Measurements from ENCODE around the gene MFSD2B.

MFSD2B gene

GRCh38 chr2:24019729-24020128 is 9.8 kb downstream of the MFSD2B start:
- Histone ChIP-seq H3K4me1 (ENCODE audit: control insufficient read depth in 1 of 2, insufficient read depth in 2 of 2, low read length in 2 of 2) (no peaks in the 10 kb centered on the region), H3K9ac (ENCODE audit: low read depth in 1 of 2, low read length in 2 of 2) (no peak overlapping the region), H3K9me3 (ENCODE audit: control insufficient read depth in 1 of 2, low read length in 2 of 2) (no peaks in the 10 kb centered on the region), H3K27ac (ENCODE audit: low read depth, low read length) (no peak overlapping the region), H3K4me3 (ENCODE audit: low read depth in 1 of 2, low read length in 2 of 2) (no peak overlapping the region), H3K36me3 (ENCODE audit: control insufficient read depth in 1 of 2, insufficient read depth in 2 of 2, low read length in 2 of 2) (peaks cover 0 to 9% of the 10 kb centered on the region in 2 donors), H3K27me3 (ENCODE audit: control insufficient read depth in 1 of 2, insufficient read depth in 2 of 2, low read length in 2 of 2) (no peaks in the 10 kb centered on the region)

- Histone ChIP-seq H3K9me3 (ENCODE audit: control insufficient read depth in 1 of 2, low read length in 2 of 2) (no peaks in the 10 kb centered on the region), H3K27me3 (ENCODE audit: control insufficient read depth in 1 of 2, insufficient read depth in 2 of 2, low read length in 2 of 2) (no peaks in the 10 kb centered on the region), H3K27ac (ENCODE audit: low read depth, low read length) (no peak overlapping the region), H3K4me1 (ENCODE audit: control insufficient read depth in 1 of 2, insufficient read depth in 2 of 2, low read length in 2 of 2) (no peaks in the 10 kb centered on the region), H3K4me3 (ENCODE audit: low read depth in 1 of 2, low read length in 2 of 2) (no peak overlapping the region), H3K9ac (ENCODE audit: low read depth in 1 of 2, low read length in 2 of 2) (no peak overlapping the region), H3K36me3 (ENCODE audit: control insufficient read depth in 1 of 2, insufficient read depth in 2 of 2, low read length in 2 of 2) (peaks cover 0 to 9% of the 10 kb centered on the region in 2 donors)
Measured at GRCh38 chr2:24020244-24020643, 10.4 kb downstream of the MFSD2B start.

- H3K4me3 ChIP-seq (ENCODE audit: low read depth in 1 of 2, low read length in 2 of 2): no peak overlapping the region
- H3K9me3 ChIP-seq (ENCODE audit: control insufficient read depth in 1 of 2, low read length in 2 of 2): no peaks in the 10 kb centered on the region
- no peak overlapping the region for H3K9ac ChIP-seq (ENCODE audit: low read depth in 1 of 2, low read length in 2 of 2)
- H3K27ac ChIP-seq (ENCODE audit: low read depth, low read length): no peak overlapping the region
- H3K27me3 ChIP-seq (ENCODE audit: control insufficient read depth in 1 of 2, insufficient read depth in 2 of 2, low read length in 2 of 2): no peaks in the 10 kb centered on the region
- peaks cover under 1 to 9% of the 10 kb centered on the region in 2 donors for H3K36me3 ChIP-seq (ENCODE audit: control insufficient read depth in 1 of 2, insufficient read depth in 2 of 2, low read length in 2 of 2)
- H3K4me1 ChIP-seq (ENCODE audit: control insufficient read depth in 1 of 2, insufficient read depth in 2 of 2, low read length in 2 of 2): no peaks in the 10 kb centered on the region
Measured at GRCh38 chr2:24021122-24021998, 11.5 kb downstream of the MFSD2B start.

- no peak overlapping the region for H3K27ac ChIP-seq (ENCODE audit: low read depth, low read length)
- no peak overlapping the region for H3K9ac ChIP-seq (ENCODE audit: low read depth in 1 of 2, low read length in 2 of 2)
- H3K36me3 ChIP-seq (ENCODE audit: control insufficient read depth in 1 of 2, insufficient read depth in 2 of 2, low read length in 2 of 2): peaks cover 5 to 9% of the 10 kb centered on the region in 2 donors
- no peak overlapping the region for H3K4me3 ChIP-seq (ENCODE audit: low read depth in 1 of 2, low read length in 2 of 2)
- no peaks in the 10 kb centered on the region for H3K4me1 ChIP-seq (ENCODE audit: control insufficient read depth in 1 of 2, insufficient read depth in 2 of 2, low read length in 2 of 2)
- no peaks in the 10 kb centered on the region for H3K27me3 ChIP-seq (ENCODE audit: control insufficient read depth in 1 of 2, insufficient read depth in 2 of 2, low read length in 2 of 2)
- no peaks in the 10 kb centered on the region for H3K9me3 ChIP-seq (ENCODE audit: control insufficient read depth in 1 of 2, low read length in 2 of 2)
Measured at GRCh38 chr2:24022324-24022974, 12.6 kb downstream of the MFSD2B start.

- Histone ChIP-seq H3K27me3 (ENCODE audit: control insufficient read depth in 1 of 2, insufficient read depth in 2 of 2, low read length in 2 of 2) (no peaks in the 10 kb centered on the region), H3K27ac (ENCODE audit: low read depth, low read length) (no peak overlapping the region), H3K4me3 (ENCODE audit: low read depth in 1 of 2, low read length in 2 of 2) (no peak overlapping the region), H3K4me1 (ENCODE audit: control insufficient read depth in 1 of 2, insufficient read depth in 2 of 2, low read length in 2 of 2) (no peaks in the 10 kb centered on the region), H3K9me3 (ENCODE audit: control insufficient read depth in 1 of 2, low read length in 2 of 2) (no peaks in the 10 kb centered on the region), H3K36me3 (ENCODE audit: control insufficient read depth in 1 of 2, insufficient read depth in 2 of 2, low read length in 2 of 2) (peaks cover 5 to 9% of the 10 kb centered on the region in 2 donors), H3K9ac (ENCODE audit: low read depth in 1 of 2, low read length in 2 of 2) (no peak overlapping the region)
Measured at GRCh38 chr2:24022975-24023575, 13.2 kb downstream of the MFSD2B start.

- Histone ChIP-seq H3K9ac (ENCODE audit: low read depth in 1 of 2, low read length in 2 of 2) (no peak overlapping the region), H3K36me3 (ENCODE audit: control insufficient read depth in 1 of 2, insufficient read depth in 2 of 2, low read length in 2 of 2) (peaks cover 5 to 13% of the 10 kb centered on the region in 2 donors), H3K4me1 (ENCODE audit: control insufficient read depth in 1 of 2, insufficient read depth in 2 of 2, low read length in 2 of 2) (no peaks in the 10 kb centered on the region), H3K27ac (ENCODE audit: low read depth, low read length) (no peak overlapping the region), H3K4me3 (ENCODE audit: low read depth in 1 of 2, low read length in 2 of 2) (no peak overlapping the region), H3K9me3 (ENCODE audit: control insufficient read depth in 1 of 2, low read length in 2 of 2) (no peaks in the 10 kb centered on the region), H3K27me3 (ENCODE audit: control insufficient read depth in 1 of 2, insufficient read depth in 2 of 2, low read length in 2 of 2) (no peaks in the 10 kb centered on the region)
Measured at GRCh38 chr2:24024018-24024417, 14.1 kb downstream of the MFSD2B start.

GRCh38 chr2:24024996-24025663 is 15.2 kb downstream of the MFSD2B start:
- H3K36me3 ChIP-seq (ENCODE audit: control insufficient read depth in 1 of 2, insufficient read depth in 2 of 2, low read length in 2 of 2): peaks cover 5 to 19% of the 10 kb centered on the region in 2 donors

GRCh38 chr2:24026233-24026632 is 16.3 kb downstream of the MFSD2B start:
- Histone ChIP-seq H3K4me3 (ENCODE audit: low read depth in 1 of 2, low read length in 2 of 2) (no peak overlapping the region), H3K27me3 (ENCODE audit: control insufficient read depth in 1 of 2, insufficient read depth in 2 of 2, low read length in 2 of 2) (no peaks in the 10 kb centered on the region), H3K9me3 (ENCODE audit: control insufficient read depth in 1 of 2, low read length in 2 of 2) (no peaks in the 10 kb centered on the region), H3K4me1 (ENCODE audit: control insufficient read depth in 1 of 2, insufficient read depth in 2 of 2, low read length in 2 of 2) (no peaks in the 10 kb centered on the region), H3K9ac (ENCODE audit: low read depth in 1 of 2, low read length in 2 of 2) (no peak overlapping the region), H3K27ac (ENCODE audit: low read depth, low read length) (no peak overlapping the region), H3K36me3 (ENCODE audit: control insufficient read depth in 1 of 2, insufficient read depth in 2 of 2, low read length in 2 of 2) (peaks cover 5 to 28% of the 10 kb centered on the region in 2 donors)

More at GRCh38 chr2:24024996-24025663, 15.2 kb downstream of the MFSD2B start:
- Histone ChIP-seq H3K27me3 (ENCODE audit: control insufficient read depth in 1 of 2, insufficient read depth in 2 of 2, low read length in 2 of 2) (no peaks in the 10 kb centered on the region), H3K27ac (ENCODE audit: low read depth, low read length) (no peak overlapping the region), H3K9me3 (ENCODE audit: control insufficient read depth in 1 of 2, low read length in 2 of 2) (no peaks in the 10 kb centered on the region), H3K4me3 (ENCODE audit: low read depth in 1 of 2, low read length in 2 of 2) (no peak overlapping the region), H3K9ac (ENCODE audit: low read depth in 1 of 2, low read length in 2 of 2) (no peak overlapping the region), H3K4me1 (ENCODE audit: control insufficient read depth in 1 of 2, insufficient read depth in 2 of 2, low read length in 2 of 2) (no peaks in the 10 kb centered on the region)

GRCh38 chr2:24038786-24039499 is 29.1 kb downstream of the MFSD2B start:
- Histone ChIP-seq H3K27ac (ENCODE audit: low read depth, low read length) (no peak overlapping the region), H3K9ac (ENCODE audit: low read depth in 1 of 2, low read length in 2 of 2) (no peak overlapping the region), H3K4me1 (ENCODE audit: control insufficient read depth in 1 of 2, insufficient read depth in 2 of 2, low read length in 2 of 2) (no peaks in the 10 kb centered on the region), H3K9me3 (ENCODE audit: control insufficient read depth in 1 of 2, low read length in 2 of 2) (no peaks in the 10 kb centered on the region), H3K36me3 (ENCODE audit: control insufficient read depth in 1 of 2, insufficient read depth in 2 of 2, low read length in 2 of 2) (peaks cover 0 to 19% of the 10 kb centered on the region in 2 donors), H3K4me3 (ENCODE audit: low read depth in 1 of 2, low read length in 2 of 2) (no peak overlapping the region), H3K27me3 (ENCODE audit: control insufficient read depth in 1 of 2, insufficient read depth in 2 of 2, low read length in 2 of 2) (no peaks in the 10 kb centered on the region)

Measured in duodenal mucosa (tissue), 2 donors.